K562 (cell line): ENCODE results near the gene MICAL1. TPM values are rescaled to one million over a fixed set of nuclear protein-coding genes. Genes with fewer than 3 reads are reported as not detected.

Experiments used
- ATF7 ChIP-seq: fragments of 450-650 bp; IDR thresholded peaks from 2 replicates; pipeline ENCODE4 v1.7.1; 2014; ENCODE audit warnings: mild to moderate bottlenecking, moderate library complexity
- CBX5 ChIP-seq: IDR thresholded peaks from 2 replicates; pipeline ENCODE4 v1.6.1; 2014; ENCODE audit warnings: low read depth, borderline replicate concordance
- DDX20 ChIP-seq: fragments of 450-650 bp; IDR thresholded peaks from 2 replicates; pipeline ENCODE4 v1.6.1; 2016; ENCODE audit warnings: missing genetic modification characterization, low read depth, mild to moderate bottlenecking, missing compliant biosample characterization, moderate library complexity
- FOXJ3 ChIP-seq: sonication (generic); formaldehyde crosslinking; IDR thresholded peaks from 2 replicates; pipeline ENCODE4 v1.4.0; 2020; ENCODE audit warnings: mild to moderate bottlenecking, missing genetic modification reagents
- HMGXB4 ChIP-seq: sonication (generic); formaldehyde crosslinking; IDR thresholded peaks from 2 replicates; pipeline ENCODE4 v1.8.1; 2023; ENCODE audit warnings: mild to moderate bottlenecking, missing genetic modification reagents
- IFI16 ChIP-seq: fragments of 250-450 bp; sonication (Bioruptor Pico); IDR thresholded peaks from 2 replicates; pipeline ENCODE4 v2.1.2; 2022; ENCODE audit warnings: mild to moderate bottlenecking, inconsistent platforms
- ILK ChIP-seq: fragments of 450-650 bp; IDR thresholded peaks from 2 replicates; pipeline ENCODE4 v1.6.1; 2016; ENCODE audit warnings: missing genetic modification characterization, low read depth, mild to moderate bottlenecking, missing compliant biosample characterization, moderate library complexity, borderline replicate concordance
- LEF1 ChIP-seq: fragments of 450-650 bp; IDR thresholded peaks from 2 replicates; pipeline ENCODE4 v1.6.1; 2016; ENCODE audit warnings: mild to moderate bottlenecking
- NFXL1 ChIP-seq: fragments of 450-650 bp; formaldehyde crosslinking; IDR thresholded peaks from 2 replicates; pipeline ENCODE4 v1.4.0; 2021; ENCODE audit warnings: mild to moderate bottlenecking
- SMARCC2 ChIP-seq: fragments of 450-650 bp; IDR thresholded peaks from 2 replicates; pipeline ENCODE4 v1.6.1; 2017; ENCODE audit warnings: antibody characterized with exemption, moderate library complexity, mild to moderate bottlenecking, low read depth
- ZBTB40 ChIP-seq, 2 experiments: fragments of 450-650 bp in 1 of 2; sonication (generic) in 1 of 2; formaldehyde crosslinking in 1 of 2; IDR thresholded peaks; 2 replicates each; pipeline versions ENCODE4 v1.7.1 to v1.9.0; 2016 to 2022; ENCODE audit warnings: inconsistent platforms in 1 of 2, mild to moderate bottlenecking in 1 of 2, missing genetic modification reagents in 1 of 2
- ZBTB5 ChIP-seq: fragments of 450-650 bp; IDR thresholded peaks from 2 replicates; pipeline ENCODE4 v1.6.1; 2017; ENCODE audit warnings: antibody characterized with exemption
- ZFP30 ChIP-seq: fragments of 250-450 bp; sonication (Bioruptor Pico); IDR thresholded peaks from 2 replicates; pipeline ENCODE4 v1.8.0; 2022; ENCODE audit warnings: moderate library complexity, mild to moderate bottlenecking, inconsistent platforms, borderline replicate concordance
- ZNF445 ChIP-seq: fragments of 250-450 bp; sonication (Bioruptor Pico); IDR thresholded peaks from 2 replicates; pipeline ENCODE4 v1.4.0; 2020; ENCODE audit warnings: low read depth, mild to moderate bottlenecking, moderate library complexity
- ZNF830 ChIP-seq: fragments of 250-450 bp; sonication (Bioruptor Pico); IDR thresholded peaks from 2 replicates; pipeline ENCODE4 v1.5.0; 2021; ENCODE audit warnings: mild to moderate bottlenecking
- polyA plus RNA-seq, 8 experiments: library from polyadenylated mRNA; depleted of rRNA in 4 of 8; stranded (reverse) in 5 of 8; unstranded in 3 of 8; fragments of >200 nt; fragmentation: Nextera tagmentation in 2 of 8; fragmentation: Illumina TruSeq in 1 of 8; extraction: Ambion mirVana in 2 of 8; extraction: Trizol in 1 of 8; gene quantifications; 2 replicates each; pipeline versions ENCODE4 v1.2.1 to v1.2.3, GENCODE V29; 2011 to 2014; ENCODE audit warnings: inconsistent platforms in 1 of 8, missing spikeins in 1 of 8
- total RNA-seq, 7 experiments: library from RNA; depleted of rRNA in 6 of 7; stranded (reverse); fragments of >200 nt in 6 of 7; fragmentation: Illumina TruSeq in 2 of 7; extraction: Trizol in 2 of 7; gene quantifications; 2 replicates each; pipeline versions ENCODE4 v1.2.1 to v1.2.3, GENCODE V29; 2011 to 2021; ENCODE audit warnings: low replicate concordance in 1 of 7

MICAL1 gene
- total and polyA plus RNA-seq, 9 of the 15 experiments (the other 6 are each of a cell fraction or from before 2014, with no cell fraction given) = 0.07 to 15.2 (median 7.0) TPM

GRCh38 chr6:109440331-109441068 is 15.1 kb downstream of the MICAL1 start, which contains the start of the genes PPIL6 and SMPD2 (continued):
- TF ChIP-seq ZBTB40 (IDR thresholded peaks at IDR 0.05) (no peak), ZBTB40 (CRISPR knock-in tag; IDR thresholded peaks at IDR 0.05) (peak; percentile 50; the same call in 1 of the 2 replicates), ATF7 (peak; percentile 67; the same call in 1 of the 2 replicates), HMGXB4 (no peak; the same call in 1 of the 2 replicates), NFXL1 (CRISPR knock-in tag) (no peak), ZNF830 (CRISPR knock-in tag) (0 out of 2 replicates have a peak, but pooled peaks have one; percentile 16), SMARCC2 (no peak), IFI16 (CRISPR knock-in tag) (no peak), DDX20 (tag) (no peak), FOXJ3 (CRISPR knock-in tag) (no peak), LEF1 (no peak), CBX5 (no peak), ZBTB5 (no peak), ILK (tag) (no peak), ZNF445 (CRISPR knock-in tag) (no peak), ZFP30 (CRISPR knock-in tag) (no peak)
